GM12878 (cell line): ENCODE measurements around the gene PVRIG. TPM values are rescaled to one million over a fixed set of nuclear protein-coding genes. Genes with fewer than 3 reads are reported as not detected.

Source experiments
- ATF7 ChIP-seq: fragments of 450-650 bp; IDR thresholded peaks from 2 replicates; pipeline ENCODE4 v1.6.1; 2016; ENCODE audit warnings: low read depth, mild to moderate bottlenecking
- CBFB ChIP-seq: IDR thresholded peaks from 2 replicates; pipeline ENCODE4 v1.6.1; 2016; ENCODE audit warnings: antibody characterized with exemption, low read depth
- EED ChIP-seq: sonication (generic); IDR thresholded peaks from 2 replicates; pipeline ENCODE4 v1.6.1; 2016; ENCODE audit warnings: antibody characterized with exemption, low read depth
- EP300 ChIP-seq, 2 experiments: fragments of 150-350 bp in 1 of 2; IDR thresholded peaks; 2 replicates each; pipeline ENCODE4 v1.6.1; 2011 to 2012; ENCODE audit warnings: low read depth in 2 of 2, low read length in 2 of 2, borderline replicate concordance in 1 of 2, improper control_type of control experiment in 1 of 2, inconsistent platforms in 1 of 2; ENCODE audit not compliant: control insufficient read depth in 1 of 2
- IKZF2 ChIP-seq, 2 experiments: fragments of 450-650 bp; IDR thresholded peaks; 2 replicates each; pipeline ENCODE4 v1.6.1; 2017; ENCODE audit warnings: mild to moderate bottlenecking in 2 of 2, moderate library complexity in 2 of 2
- NBN ChIP-seq: fragments of 450-650 bp; IDR thresholded peaks from 2 replicates; pipeline ENCODE4 v1.6.1; 2016
- NFIC ChIP-seq: IDR thresholded peaks from 2 replicates; pipeline ENCODE4 v1.6.1; 2012; ENCODE audit warnings: low read depth, mild to moderate bottlenecking, inconsistent platforms, low read length, moderate library complexity
- NR2F1 ChIP-seq: fragments of 450-650 bp; conservative IDR thresholded peaks from 2 replicates; pipeline ENCODE4 v1.6.1; 2017; ENCODE audit warnings: mild to moderate bottlenecking
- SMARCA5 ChIP-seq: fragments of 450-650 bp; IDR thresholded peaks from 2 replicates; pipeline ENCODE4 v1.6.1; 2017; ENCODE audit warnings: mild to moderate bottlenecking
- YY1 ChIP-seq: IDR thresholded peaks from 2 replicates; pipeline ENCODE4 v1.6.1; 2011; ENCODE audit warnings: low read depth, mild to moderate bottlenecking, low read length
- ZNF384 ChIP-seq: IDR thresholded peaks from 2 replicates; pipeline ENCODE4 v1.6.1; 2012; ENCODE audit warnings: low read depth, mild to moderate bottlenecking, low read length, improper control_type of control experiment, borderline replicate concordance
- polyA plus RNA-seq, 11 experiments: library from polyadenylated mRNA; depleted of rRNA in 4 of 11; unstranded in 6 of 11; stranded (reverse) in 5 of 11; fragments of >200 nt; fragmentation: Nextera tagmentation in 4 of 11; fragmentation: Illumina TruSeq in 1 of 11; extraction: Ambion mirVana in 4 of 11; extraction: Trizol in 1 of 11; gene quantifications; 1 replicate in 1 of 11; 2 replicates in 10 of 11; pipeline versions ENCODE4 v1.2.1 to v1.2.3, GENCODE V29; 2011 to 2016; ENCODE audit warnings: inconsistent platforms in 2 of 11, missing spikeins in 2 of 11, low read depth in 1 of 11
- total RNA-seq, 4 experiments: library from RNA; depleted of rRNA in 3 of 4; stranded (reverse); fragments of >200 nt in 3 of 4; fragmentation: Illumina TruSeq in 1 of 4; extraction: Trizol in 1 of 4; gene quantifications; 2 replicates each; pipeline versions ENCODE4 v1.2.1 to v1.2.3, GENCODE V29; 2013 to 2021
- TF ChIP-seq, protein P1 (sequence below): fragments of 450-650 bp; IDR thresholded peaks from 2 replicates; pipeline ENCODE4 v1.6.1; 2017; ENCODE audit warnings: mild to moderate bottlenecking, low read depth, inconsistent platforms; ENCODE audit not compliant: poor library complexity, severe bottlenecking
- TF ChIP-seq, protein P2 (sequence below): fragments of 450-650 bp; IDR thresholded peaks from 2 replicates; pipeline ENCODE4 v1.6.1; 2017; ENCODE audit warnings: mild to moderate bottlenecking, moderate library complexity
- TF ChIP-seq, protein P3 (sequence below): fragments of 450-650 bp; IDR thresholded peaks from 2 replicates; pipeline ENCODE4 v1.6.1; 2016; ENCODE audit warnings: mild to moderate bottlenecking
- TF ChIP-seq, protein P4 (sequence below): fragments of 450-650 bp; IDR thresholded peaks from 2 replicates; pipeline ENCODE4 v1.6.1; 2017; ENCODE audit warnings: mild to moderate bottlenecking

The PVRIG gene
- total and polyA plus RNA-seq, 10 of the 15 experiments (the other 5 are each of a cell fraction or from before 2014, with no cell fraction given) = 1.3 to 44.0 (median 17.9) TPM

DNA sequence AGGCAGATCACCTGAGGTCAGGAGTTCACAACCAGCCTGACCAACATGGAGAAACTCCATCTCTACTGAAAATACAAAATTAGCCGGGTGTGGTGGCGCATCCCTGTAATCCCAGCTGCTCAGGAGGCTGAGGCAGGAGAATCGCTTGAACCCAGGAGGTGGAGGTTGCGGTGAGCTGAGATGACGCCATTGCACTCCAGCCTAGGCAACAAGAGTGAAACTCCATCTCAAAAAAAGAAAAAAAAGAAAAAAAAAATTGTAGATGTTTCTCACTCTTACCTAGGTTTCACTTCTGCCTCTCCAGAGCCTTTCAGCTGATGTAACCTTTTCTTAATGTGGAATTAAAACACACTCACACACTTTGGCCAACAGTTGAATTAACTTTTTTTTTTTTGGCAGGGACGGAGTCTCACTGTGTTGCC lies 23.8 kb upstream of the PVRIG start (continued):
- TF ChIP-seq ATF7 (peak; percentile 97), NR2F1 (peak; percentile 33; the same call in 1 of the 2 replicates), IKZF2 (IDR thresholded peaks at IDR 0.05) (peak; percentile 81 to 84), ZNF384 (peak; percentile 75), NFIC (peak; percentile 58; the same call in 1 of the 2 replicates), EED (peak; percentile 80), SMARCA5 (peak; percentile 68), YY1 (peak; percentile 40; the same call in 1 of the 2 replicates), CBFB (peak; percentile 60; the same call in 1 of the 2 replicates), EP300 (IDR thresholded peaks at IDR 0.05; ENCODE audit: borderline replicate concordance in 1 of 2, control insufficient read depth in 1 of 2, low read depth in 2 of 2, low read length in 2 of 2) (0 out of 4 replicates have a peak, but pooled peaks of 1 of the 2 experiments have one; percentile 23), NBN (peak; percentile 87; the same call in 1 of the 2 replicates)
- TF ChIP-seq, protein P1, sequence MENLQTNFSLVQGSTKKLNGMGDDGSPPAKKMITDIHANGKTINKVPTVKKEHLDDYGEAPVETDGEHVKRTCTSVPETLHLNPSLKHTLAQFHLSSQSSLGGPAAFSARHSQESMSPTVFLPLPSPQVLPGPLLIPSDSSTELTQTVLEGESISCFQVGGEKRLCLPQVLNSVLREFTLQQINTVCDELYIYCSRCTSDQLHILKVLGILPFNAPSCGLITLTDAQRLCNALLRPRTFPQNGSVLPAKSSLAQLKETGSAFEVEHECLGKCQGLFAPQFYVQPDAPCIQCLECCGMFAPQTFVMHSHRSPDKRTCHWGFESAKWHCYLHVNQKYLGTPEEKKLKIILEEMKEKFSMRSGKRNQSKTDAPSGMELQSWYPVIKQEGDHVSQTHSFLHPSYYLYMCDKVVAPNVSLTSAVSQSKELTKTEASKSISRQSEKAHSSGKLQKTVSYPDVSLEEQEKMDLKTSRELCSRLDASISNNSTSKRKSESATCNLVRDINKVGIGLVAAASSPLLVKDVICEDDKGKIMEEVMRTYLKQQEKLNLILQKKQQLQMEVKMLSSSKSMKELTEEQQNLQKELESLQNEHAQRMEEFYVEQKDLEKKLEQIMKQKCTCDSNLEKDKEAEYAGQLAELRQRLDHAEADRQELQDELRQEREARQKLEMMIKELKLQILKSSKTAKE = peak; percentile 63
- TF ChIP-seq, protein P2, sequence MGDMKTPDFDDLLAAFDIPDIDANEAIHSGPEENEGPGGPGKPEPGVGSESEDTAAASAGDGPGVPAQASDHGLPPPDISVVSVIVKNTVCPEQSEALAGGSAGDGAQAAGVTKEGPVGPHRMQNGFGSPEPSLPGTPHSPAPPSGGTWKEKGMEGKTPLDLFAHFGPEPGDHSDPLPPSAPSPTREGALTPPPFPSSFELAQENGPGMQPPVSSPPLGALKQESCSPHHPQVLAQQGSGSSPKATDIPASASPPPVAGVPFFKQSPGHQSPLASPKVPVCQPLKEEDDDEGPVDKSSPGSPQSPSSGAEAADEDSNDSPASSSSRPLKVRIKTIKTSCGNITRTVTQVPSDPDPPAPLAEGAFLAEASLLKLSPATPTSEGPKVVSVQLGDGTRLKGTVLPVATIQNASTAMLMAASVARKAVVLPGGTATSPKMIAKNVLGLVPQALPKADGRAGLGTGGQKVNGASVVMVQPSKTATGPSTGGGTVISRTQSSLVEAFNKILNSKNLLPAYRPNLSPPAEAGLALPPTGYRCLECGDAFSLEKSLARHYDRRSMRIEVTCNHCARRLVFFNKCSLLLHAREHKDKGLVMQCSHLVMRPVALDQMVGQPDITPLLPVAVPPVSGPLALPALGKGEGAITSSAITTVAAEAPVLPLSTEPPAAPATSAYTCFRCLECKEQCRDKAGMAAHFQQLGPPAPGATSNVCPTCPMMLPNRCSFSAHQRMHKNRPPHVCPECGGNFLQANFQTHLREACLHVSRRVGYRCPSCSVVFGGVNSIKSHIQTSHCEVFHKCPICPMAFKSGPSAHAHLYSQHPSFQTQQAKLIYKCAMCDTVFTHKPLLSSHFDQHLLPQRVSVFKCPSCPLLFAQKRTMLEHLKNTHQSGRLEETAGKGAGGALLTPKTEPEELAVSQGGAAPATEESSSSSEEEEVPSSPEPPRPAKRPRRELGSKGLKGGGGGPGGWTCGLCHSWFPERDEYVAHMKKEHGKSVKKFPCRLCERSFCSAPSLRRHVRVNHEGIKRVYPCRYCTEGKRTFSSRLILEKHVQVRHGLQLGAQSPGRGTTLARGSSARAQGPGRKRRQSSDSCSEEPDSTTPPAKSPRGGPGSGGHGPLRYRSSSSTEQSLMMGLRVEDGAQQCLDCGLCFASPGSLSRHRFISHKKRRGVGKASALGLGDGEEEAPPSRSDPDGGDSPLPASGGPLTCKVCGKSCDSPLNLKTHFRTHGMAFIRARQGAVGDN = 0 out of 2 replicates have a peak, but pooled peaks have one; percentile 15
- TF ChIP-seq, protein P3, sequence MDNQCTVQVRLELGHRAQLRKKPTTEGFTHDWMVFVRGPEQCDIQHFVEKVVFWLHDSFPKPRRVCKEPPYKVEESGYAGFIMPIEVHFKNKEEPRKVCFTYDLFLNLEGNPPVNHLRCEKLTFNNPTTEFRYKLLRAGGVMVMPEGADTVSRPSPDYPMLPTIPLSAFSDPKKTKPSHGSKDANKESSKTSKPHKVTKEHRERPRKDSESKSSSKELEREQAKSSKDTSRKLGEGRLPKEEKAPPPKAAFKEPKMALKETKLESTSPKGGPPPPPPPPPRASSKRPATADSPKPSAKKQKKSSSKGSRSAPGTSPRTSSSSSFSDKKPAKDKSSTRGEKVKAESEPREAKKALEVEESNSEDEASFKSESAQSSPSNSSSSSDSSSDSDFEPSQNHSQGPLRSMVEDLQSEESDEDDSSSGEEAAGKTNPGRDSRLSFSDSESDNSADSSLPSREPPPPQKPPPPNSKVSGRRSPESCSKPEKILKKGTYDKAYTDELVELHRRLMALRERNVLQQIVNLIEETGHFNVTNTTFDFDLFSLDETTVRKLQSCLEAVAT = peak; percentile 77
- TF ChIP-seq, protein P4, sequence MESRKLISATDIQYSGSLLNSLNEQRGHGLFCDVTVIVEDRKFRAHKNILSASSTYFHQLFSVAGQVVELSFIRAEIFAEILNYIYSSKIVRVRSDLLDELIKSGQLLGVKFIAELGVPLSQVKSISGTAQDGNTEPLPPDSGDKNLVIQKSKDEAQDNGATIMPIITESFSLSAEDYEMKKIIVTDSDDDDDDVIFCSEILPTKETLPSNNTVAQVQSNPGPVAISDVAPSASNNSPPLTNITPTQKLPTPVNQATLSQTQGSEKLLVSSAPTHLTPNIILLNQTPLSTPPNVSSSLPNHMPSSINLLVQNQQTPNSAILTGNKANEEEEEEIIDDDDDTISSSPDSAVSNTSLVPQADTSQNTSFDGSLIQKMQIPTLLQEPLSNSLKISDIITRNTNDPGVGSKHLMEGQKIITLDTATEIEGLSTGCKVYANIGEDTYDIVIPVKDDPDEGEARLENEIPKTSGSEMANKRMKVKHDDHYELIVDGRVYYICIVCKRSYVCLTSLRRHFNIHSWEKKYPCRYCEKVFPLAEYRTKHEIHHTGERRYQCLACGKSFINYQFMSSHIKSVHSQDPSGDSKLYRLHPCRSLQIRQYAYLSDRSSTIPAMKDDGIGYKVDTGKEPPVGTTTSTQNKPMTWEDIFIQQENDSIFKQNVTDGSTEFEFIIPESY = 0 out of 2 replicates have a peak, but pooled peaks have one; percentile 14
- TF ChIP-seq, all 136 proteins: peak for 27; not testable (repeated sequence) for 109
